HG02884 (cell line): ENCODE data around the gene HDAC9.
A peak's percentile ranks its signal among the peaks of the same experiment; 100 is the strongest.
"Not testable (repeated sequence)": the region's sequence is repeated elsewhere in the genome, so short reads cannot be mapped to it uniquely, and the experiment has no call there.

ENCODE experiments used
- ATAC-seq: cut with Tn5 transposase; IDR thresholded peaks from one replicate; pipeline ENCODE4 v1.9.1; 2021; ENCODE audit warnings: mild to moderate bottlenecking, moderate library complexity; ENCODE audit not compliant: unreplicated experiment

Gene HDAC9

DNA sequence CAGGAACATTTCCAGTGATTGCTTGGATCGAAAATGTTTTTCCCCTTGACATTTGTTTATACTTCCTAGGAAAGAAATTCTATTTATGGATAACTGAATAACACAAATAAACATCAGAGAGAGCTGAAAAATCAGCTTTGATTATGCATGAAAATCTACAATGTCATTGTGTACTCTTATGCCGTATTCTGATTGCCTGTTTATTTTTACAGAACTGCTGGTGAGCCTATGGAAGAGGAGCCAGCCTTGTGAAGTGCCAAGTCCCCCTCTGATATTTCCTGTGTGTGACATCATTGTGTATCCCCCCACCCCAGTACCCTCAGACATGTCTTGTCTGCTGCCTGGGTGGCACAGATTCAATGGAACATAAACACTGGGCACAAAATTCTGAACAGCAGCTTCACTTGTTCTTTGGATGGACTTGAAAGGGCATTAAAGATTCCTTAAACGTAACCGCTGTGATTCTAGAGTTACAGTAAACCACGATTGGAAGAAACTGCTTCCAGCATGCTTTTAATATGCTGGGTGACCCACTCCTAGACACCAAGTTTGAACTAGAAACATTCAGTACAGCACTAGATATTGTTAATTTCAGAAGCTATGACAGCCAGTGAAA lies 500.4 kb downstream of the HDAC9 start:
- ATAC-seq, result no peak

DNA sequence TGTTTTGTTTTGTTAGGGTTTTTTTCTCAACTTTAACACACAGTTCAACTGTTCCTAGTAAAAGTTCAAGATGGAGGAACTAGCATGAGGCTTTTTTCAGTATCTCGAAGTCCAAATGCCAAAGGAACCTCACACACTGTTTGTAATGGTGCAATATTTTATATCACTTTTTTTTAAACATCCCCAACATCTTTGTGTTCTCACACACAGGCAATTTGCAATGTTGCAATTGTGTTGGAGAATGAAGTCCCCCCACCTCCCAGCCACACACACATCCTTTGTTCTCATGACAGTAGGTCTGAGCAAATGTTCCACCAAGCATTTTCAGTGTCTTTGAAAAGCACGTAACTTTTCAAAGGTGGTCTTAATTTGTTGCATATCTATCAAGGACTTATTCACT lies 501.0 kb downstream of the HDAC9 start:
- ATAC-seq, result no peak

DNA sequence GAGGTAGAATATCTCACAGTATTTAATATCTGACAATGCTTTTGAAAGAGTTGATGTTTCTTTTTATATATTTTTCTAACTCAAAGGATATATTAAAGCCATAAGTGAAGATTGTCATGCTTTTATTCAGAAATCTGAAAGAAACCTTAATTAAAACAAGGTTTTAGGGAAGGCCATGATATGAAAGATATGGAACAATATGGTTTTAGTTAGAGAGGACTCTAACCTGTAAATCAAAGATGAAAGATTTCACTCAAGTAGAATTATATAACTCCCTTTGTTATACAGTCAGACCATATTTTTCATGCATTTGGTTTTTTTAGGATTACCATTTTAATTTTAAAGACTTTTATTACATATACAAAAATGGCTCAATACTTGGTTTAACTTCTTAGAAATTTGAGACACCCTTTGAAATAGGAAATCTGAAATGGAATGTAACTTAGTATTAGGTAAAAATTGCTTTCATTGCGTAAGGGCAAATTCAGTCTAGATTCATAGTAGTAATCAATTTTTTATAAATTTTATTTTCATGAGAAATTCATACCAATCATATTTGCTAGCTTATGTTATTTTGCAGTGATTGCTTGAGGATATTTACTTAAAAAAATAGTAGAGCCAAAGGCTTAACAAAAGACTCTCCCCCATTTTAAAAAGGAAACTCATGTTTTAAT lies 502.1 kb downstream of the HDAC9 start:
- no peak for ATAC-seq

DNA sequence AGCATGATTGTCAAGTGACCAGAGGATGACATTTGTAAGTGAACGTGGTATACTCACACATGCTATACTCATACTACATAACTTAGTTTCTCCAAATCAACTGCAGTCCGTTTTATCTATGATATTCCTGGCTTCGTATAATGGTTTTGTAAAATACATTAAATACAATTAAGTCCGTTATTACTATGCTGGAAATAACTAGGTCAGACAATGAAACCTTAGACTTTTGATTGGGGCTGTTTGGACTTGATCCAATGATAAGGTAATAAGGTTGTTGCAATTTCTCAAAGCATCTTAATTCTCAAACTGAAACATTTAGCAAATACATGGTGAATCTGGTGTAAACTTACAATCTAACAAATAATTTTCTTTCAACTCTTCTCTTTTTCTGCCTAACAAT lies 504.9 kb downstream of the HDAC9 start:
- no peak for ATAC-seq

DNA sequence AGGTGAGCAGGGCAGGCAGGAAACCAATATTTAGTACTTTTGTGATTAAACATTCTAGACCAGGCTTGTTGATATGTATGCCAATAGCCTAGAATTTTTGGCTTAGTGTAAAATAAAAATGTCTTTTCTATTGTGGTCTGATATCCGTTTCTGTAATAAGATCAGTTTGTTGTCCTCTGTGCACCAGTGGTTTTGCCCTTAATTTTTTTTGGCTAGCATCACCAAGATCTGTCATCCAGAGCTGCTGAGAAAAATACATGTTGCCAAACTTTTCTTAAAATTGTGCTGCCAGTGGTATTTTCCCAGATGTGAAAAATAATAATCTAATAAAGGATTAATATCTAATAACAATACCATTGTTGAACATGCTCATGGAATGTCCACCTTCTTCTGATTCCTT lies 506.3 kb downstream of the HDAC9 start:
- no peak for ATAC-seq

DNA sequence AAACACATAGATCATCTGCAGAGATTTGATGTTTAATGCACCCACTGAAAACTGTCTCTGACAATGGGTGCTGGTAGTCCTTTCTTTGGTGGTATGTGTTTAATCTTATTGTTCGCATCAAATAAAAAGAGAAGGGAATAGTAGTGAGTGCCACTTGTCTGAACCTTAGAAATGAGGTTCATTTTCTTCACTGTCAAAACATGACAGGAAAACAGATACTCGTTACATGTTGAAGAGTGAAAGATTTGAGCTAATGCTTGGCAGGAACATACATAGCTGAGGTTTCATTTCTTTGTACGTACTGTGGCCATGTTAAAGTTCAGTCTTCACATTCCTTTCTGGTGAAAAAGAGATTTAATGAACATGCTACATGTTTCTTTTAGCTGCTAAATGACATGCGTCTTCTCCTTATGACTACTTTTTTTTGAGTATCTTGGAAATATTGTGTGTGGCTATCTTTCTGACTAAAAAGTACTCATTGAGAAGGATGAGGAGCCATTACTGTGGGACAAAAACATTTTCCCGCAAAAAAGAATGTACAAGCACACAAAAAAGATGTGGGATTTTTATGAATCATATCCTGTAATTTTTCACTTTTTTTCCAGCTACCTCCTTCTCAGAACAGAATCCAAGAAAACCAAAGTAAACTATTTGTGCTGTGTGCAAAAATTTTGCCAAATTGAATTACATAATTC lies 513.8 kb downstream of the HDAC9 start:
- no peak for ATAC-seq

DNA sequence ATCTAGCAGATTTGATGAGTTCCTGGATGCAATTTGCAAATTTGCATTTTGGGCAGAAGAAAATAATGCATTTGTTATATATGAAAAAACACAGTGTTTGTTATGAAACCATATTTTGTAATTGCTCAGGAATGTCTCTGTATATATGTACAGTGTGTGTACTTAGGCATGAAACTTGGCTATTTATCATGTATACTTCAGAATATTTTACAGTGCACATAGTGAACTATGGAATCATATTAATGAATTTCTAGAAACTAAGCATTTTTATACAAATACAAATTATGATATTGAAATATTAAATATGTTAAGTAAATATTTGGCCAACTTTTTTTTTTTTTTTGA lies 514.4 kb downstream of the HDAC9 start:
- no peak for ATAC-seq

DNA sequence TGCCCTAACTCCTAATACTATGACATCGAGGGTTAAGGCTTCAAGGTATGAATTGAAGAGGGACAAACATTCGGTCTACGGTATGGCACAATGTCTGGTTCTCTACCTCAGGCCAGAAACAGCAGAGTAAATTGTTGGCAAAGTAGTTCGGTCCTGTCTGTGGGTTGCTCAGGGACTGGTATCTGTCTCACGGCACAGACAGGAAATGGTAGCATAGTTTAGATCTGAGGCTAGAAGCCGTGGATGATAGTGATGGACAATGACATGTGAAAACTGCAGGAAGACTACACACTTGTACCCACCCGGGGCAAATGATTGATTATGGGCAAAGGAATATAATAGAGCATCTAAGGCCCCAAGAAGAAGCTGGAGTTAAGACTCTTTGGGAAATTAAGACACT lies 515.7 kb downstream of the HDAC9 start:
- ATAC-seq, result no peak

DNA sequence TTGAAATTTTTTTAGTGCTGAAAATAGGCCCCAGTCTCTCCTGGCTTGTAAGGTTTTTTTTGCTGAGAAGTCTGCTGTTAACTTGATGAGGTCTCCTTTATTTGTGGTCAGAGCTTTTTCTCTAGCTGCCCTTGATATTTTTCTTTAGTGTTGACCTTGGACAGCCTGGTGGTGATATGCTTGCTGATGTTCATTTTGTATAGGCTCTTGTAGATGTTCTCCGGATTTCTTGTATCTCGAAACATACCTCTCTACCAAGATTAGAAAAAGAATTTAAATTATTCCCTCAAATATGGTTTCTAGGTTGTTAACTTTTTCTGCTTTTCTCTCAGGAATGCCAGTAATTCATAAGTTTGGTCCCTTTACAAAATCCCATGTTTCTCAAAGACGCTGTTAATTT lies 519.5 kb downstream of the HDAC9 start:
- ATAC-seq, result no peak

DNA sequence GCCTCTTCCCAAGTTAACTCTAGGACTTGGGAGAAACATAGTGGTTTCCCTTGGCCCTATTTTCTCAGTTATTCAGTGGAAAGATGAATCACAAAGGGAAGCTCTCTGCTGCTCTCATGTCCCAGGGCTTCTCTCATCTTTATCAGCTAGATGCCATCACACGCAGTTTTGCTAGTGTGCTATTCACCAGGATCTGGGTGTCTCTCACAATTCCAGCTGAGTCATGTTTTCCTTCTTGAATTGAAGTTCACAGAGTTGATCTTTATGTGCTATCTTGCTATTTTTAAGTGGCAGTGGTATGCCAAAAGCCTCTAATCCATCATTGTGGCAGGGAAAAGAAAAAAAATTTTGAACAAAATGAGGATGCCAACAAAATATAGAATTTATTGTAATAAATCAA lies 520.6 kb downstream of the HDAC9 start:
- no peak for ATAC-seq

DNA sequence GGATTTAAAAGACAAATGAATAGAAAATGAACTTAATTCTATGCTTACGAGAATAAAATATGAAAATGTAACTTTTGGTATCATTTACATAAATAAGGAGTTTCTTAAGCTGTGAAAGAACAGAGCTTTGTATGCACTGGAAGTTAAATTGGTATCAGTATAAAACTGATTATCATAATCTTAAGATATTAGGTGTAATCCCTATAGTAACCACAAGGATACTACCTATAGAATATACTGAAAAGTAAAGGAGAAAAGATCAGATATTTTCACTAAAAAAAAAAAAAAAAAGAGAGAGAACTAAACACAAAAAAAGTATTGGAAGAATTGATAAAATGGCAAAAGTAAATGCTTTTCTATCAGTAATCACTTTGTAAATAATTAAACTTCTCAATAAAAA lies 521.8 kb downstream of the HDAC9 start:
- no peak for ATAC-seq

DNA sequence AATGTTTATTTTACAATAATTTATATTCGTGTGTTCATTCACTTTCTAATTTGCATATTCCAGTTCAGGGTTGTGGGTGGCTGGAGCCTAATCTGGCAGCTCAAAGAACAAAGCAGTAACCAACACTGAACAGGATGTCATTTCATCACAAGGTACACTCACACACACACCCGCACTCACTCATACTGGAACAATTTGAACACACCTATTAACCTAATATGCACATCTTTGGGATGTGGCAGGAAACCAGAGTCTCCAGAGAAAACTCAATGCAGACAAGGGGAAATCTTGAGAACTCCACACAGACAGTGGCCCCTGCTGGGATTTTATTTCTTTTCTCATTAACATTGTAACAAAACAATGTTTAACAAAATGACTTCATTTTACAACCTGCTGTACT lies 524.5 kb downstream of the HDAC9 start:
- no peak for ATAC-seq

DNA sequence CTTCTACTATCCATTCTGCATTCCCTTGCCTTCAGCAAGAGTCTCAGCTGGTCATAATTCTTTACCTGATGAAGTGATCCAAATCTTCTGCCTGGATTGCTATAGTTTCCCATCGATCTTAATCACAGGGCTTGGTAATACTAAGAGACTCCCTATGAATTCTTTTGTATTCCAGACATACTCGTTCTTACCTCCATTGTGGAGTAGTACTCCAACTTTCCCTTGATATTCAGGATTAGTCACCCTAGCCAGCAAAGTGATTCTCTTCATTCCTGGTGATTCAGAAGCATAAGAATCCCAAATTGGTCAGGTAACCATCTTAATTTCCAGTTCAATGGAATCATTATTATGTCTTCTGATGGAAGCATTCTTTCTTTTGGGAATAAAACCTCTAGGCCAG lies 525.2 kb downstream of the HDAC9 start:
- ATAC-seq, result no peak

DNA sequence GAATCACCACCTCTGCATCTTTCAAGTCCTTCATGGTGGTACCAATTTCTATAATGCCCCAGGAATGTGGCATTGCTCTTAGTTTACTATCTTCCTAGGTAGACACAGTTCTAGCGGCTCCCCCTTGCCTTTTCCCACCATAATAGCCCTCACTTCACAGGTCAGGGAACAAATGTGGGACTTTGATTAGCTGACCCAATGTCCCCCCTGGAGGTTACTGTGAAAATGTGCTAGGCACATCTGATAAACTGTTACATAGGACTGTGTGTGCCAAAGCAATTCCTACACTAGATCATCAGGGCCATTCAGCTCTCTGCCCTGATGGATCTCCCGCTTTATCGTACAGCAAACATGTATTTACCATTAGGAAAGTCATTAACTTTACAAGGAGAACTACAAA lies 527.9 kb downstream of the HDAC9 start:
- ATAC-seq, result no peak

DNA sequence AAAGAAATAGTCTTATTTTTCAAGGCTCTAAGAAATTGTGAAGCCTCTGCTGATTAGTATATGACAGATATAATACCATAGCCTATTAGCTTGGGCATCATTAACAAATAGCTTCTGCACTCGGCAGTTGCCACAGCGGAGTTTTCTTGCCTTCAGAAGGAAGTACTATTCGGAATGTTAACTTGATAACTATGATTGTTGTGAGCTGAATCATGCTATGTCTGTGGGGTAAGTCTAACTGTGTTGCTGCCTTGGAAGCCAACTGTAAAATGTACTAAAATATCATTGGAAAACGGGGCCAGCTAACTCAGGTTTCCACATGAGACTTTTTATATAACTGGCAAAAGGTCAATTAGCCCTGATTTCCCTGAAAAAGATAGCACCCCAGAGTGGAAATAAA lies 528.7 kb downstream of the HDAC9 start:
- ATAC-seq, result no peak

DNA sequence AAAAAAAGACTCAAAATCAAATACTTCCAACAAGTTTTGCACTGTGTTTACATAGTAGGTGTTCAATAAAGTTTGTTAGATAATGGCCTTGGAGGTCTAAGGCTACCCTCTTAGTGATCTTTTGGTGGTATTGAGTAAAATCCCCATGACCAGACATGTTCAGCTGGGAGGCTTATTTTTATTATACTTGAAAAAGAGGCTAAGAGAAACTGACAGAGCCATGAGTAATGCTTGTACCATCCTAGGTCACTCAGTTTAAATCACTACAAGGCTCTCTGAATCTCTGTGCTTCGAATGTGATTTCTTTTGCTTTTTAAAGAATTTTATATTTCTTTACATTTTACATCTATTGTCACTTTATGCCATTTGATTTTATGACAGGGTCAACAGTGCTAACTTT lies 531.3 kb downstream of the HDAC9 start:
- ATAC-seq, result no peak

DNA sequence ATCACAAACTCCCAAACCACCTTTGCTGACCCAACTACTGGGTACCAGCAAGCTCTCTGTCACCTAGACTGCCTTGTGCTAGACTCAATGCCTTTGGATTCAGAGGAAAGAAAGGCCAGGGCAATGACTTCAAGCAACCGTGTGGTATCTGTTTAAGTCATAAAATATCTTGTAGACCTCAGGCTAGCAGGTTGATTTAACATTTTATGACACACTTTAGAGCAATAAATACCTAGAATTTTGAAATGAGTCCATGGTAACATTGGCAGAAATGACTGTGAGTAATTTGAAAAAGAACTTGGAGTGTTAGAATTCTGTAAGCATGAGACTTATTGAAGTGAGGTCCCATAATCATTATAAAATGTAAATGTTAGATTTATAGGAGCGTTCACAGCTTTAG lies 534.7 kb downstream of the HDAC9 start:
- no peak for ATAC-seq

DNA sequence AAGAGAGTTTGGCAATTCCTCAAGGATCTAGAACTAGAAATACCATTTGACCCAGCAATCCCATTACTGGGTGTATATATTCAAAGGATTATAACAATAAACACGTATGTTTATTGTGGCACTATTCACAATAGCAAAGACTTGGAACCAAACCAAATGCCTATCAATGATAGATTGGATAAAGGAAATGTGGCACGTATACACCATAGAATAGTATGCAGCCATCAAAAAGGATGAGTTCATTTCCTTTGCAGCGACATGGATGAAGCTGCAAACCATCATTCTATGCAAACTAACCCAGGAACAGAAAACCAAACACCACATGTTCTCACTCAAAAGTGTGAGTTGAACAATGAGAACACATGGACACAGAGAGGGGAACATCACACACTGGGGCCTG lies 537.4 kb downstream of the HDAC9 start:
- not testable (repeated sequence) for ATAC-seq

DNA sequence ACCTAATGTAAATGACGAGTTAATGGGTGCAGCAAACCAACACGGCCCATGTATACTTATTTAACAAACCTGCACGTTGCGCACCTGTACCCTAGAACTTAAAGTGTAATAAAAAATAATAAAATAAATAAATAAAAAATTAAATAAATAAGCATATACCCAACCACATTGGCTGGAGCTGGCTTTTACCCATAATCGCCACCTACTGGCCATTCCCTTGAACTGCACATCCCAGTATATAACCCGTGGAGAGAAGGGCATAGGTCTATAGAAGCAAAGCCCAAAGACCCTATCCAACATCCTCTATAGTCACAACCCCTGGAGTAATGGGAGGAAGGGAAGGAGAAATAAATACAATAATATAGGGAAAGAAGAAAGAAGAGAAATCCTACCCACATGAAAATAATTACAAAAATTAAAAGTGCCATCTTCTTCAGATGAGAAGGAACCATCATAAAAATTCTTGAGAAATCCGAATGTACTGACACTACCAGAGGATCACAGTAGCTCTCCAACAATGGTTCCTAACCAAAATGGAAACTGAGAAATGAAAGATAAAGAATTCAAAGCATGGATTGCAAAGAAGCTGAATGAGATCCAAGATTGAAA lies 556.3 kb downstream of the HDAC9 start:
- peak; percentile 91 for ATAC-seq
